CD4-positive, alpha-beta T cell treated with Interleukin-2 at 100 ng/mL for 4 hours (primary cell): Measurements from ENCODE around the gene MUC4.
"Not testable (repeated sequence)": the region's sequence is repeated elsewhere in the genome, so short reads cannot be mapped to it uniquely, and the experiment has no call there.

Experiments used
- DNase-seq: peaks from one replicate; pipeline ENCODE4 v3.0.0-alpha.2; 2020; ENCODE audit warnings: low spot score

MUC4 gene

DNA sequence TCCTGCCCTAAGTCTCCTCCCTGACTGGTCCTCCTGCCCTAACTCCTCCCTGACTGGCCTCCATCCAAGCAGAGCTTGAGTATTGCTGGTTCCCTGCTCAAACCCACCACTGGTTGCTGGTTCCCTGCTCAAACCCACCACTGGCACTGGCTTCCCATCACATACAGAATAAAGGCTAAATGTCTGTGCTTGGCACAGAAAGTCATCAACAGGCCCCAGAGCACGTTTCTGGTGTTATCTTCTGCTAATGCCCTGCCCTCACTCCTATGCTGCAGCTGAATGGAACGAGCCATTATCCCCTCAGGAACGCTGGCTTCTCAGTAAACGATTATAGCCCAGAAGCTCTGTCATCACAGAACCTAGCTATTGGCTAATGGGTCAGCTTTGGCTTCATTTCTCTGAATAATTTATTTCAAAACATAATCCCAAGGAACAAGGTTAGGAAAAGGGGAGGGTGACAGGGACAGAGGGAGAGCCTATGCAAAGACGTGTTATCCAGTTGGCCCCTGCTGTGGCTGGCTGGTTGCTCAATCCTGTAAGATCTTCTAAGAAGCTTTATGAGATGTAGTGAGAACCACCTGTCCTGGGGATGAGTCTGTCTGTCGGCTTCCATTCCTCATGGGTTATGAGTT lies 97.2 kb downstream of the MUC4 start:
- no peak for DNase-seq

DNA sequence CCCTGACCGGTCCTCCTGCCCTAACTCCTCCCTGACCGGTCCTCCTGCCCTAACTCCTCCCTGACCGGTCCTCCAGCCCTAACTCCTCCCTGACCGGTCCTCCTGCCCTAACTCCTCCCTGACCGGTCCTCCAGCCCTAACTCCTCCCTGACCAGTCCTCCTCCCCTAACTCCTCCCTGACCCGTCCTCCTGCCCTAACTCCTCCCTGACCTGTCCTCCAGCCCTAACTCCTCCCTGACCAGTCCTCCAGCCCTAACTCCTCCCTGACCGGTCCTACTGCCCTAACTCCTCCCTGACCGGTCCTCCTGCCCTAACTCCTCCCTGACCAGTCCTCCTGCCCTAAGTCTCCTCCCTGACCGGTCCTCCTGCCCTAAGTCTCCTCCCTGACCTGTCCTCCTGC lies 98.6 kb downstream of the MUC4 start:
- not testable (repeated sequence) for DNase-seq

DNA sequence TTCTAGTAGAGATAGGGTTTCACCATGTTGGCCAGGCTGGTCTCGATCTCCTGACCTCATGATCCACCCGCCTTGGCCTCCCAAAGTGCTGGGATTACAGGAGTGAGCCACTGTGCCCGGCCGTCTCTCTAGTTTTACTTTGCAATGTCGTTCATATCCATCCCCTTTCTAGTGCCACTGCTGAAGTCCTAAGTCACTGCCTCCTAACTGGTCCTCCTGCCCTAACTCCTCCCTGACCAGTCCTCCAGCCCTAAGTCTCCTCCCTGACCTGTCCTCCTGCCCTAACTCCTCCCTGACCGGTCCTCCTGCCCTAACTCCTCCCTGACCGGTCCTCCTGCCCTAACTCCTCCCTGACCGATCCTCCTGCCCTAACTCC lies 99.2 kb downstream of the MUC4 start:
- DNase-seq = not testable (repeated sequence)

DNA sequence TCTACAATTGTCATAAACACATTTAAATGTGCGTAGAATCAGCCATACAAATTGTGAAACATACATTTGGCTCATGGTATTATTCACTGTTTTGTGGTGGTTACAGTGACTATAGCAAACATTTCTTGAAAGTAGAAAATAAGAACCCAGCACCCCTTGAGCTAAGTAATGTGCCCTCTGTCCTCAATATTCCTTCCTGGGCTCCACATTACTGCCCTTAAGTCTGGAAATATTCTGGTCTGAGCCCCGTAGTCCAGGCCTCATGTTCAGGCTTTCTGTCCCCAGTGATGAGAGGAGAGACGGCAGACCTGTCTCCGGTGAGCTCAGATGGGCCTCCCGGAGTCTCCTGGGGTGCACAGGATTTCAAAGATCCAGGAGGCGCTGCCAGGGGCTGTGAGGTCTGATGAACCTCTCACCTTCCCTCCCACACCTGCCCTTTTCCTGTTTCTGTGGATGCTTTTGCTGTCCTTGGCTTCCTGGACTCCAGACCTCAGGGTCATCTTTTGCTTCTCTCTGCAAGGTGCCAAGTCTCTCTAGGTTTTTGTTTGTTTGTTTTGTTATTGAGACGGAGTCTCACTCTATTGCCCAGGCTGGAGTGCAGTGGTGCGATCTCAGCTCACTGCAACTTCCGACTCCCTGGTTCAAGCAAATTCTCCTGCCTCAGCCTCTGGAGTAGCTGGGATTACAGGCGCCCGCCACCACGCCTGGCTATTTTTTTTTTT lies 99.8 kb downstream of the MUC4 start:
- DNase-seq = no peak

DNA sequence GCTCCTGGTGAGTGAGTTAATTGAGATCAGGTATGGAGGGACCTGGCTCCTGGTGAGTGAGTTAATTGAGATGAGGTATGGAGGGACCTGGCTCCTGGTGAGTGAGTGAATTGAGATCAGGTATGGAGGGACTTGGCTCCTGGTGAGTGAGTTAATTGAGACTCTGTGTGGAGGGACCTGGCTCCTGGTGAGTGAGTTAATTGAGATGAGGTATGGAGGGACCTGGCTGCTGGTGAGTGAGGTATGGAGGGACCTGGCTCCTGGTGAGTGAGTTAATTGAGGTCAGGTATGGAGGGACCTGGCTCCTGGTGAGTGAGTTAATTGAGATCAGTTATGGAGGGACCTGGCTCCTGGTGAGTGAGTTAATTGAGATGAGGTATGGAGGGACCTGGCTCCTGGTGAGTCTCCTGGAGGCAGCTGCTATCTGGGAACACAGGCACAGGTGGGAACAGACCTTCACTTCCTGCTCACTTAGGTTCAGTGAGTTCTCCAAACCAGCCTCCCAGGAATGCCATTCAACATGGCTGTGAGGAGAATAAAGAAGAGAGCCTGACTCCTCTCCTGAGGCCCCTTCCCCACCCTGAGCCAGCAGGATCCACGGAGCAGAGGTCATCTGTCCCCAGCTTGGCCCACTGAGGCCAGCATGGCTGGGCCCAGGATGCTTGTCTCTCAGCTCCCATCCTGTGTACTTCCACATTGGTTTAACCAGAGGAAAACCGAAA lies 100.5 kb downstream of the MUC4 start:
- not testable (repeated sequence) for DNase-seq

DNA sequence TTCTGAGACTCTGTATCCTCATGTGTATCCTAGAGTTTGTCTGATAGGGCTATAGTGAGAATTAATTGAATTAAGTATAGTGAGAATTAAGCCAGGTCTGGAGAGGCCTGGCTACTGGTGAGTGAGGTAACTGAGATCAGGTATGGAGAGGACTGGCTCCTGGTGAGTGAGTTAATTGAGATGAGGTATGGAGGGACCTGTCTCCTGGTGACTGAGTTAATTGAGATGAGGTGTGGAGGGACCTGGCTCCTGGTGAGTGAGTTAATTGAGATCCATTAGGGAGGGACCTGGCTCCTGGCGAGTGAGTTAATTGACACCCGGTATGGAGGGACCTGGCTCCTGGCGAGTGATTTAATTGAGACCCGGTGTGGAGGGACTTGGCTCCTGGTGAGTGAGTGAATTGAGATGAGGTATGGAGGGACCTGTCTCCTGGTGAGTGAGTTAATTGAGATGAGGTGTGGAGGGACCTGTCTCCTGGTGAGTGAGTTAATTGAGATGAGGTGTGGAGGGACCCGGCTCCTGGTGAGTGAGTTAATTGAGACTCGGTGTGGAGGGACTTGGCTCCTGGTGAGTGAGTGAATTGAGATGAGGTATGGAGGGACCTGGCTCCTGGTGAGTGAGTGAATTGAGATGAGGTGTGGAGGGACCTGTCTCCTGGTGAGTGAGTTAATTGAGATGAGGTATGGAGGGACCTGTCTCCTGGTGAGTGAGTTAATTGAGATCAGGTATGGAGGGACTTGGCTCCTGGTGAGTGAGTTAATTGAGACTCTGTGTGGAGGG lies 101.4 kb downstream of the MUC4 start:
- DNase-seq = not testable (repeated sequence)

DNA sequence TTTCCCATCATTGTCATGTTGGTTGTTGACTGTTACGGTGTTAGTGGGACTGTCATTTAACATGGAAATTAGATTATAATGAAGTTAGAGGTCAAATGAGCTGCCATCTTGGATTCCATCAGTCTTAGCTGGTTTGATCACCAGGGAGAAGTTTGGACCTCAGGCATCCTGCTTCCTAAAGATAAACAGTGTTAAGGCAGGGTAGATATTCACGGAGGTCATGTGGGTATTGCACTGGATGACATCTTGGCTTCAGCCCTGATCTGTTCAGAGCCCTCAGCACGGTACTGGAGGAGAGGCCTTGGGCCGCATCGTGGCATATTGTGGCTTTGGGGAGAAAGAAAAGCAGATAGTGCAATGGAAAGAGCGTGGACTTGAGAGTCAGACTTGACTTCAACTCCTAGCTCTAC lies 102.0 kb downstream of the MUC4 start:
- DNase-seq = no peak

DNA sequence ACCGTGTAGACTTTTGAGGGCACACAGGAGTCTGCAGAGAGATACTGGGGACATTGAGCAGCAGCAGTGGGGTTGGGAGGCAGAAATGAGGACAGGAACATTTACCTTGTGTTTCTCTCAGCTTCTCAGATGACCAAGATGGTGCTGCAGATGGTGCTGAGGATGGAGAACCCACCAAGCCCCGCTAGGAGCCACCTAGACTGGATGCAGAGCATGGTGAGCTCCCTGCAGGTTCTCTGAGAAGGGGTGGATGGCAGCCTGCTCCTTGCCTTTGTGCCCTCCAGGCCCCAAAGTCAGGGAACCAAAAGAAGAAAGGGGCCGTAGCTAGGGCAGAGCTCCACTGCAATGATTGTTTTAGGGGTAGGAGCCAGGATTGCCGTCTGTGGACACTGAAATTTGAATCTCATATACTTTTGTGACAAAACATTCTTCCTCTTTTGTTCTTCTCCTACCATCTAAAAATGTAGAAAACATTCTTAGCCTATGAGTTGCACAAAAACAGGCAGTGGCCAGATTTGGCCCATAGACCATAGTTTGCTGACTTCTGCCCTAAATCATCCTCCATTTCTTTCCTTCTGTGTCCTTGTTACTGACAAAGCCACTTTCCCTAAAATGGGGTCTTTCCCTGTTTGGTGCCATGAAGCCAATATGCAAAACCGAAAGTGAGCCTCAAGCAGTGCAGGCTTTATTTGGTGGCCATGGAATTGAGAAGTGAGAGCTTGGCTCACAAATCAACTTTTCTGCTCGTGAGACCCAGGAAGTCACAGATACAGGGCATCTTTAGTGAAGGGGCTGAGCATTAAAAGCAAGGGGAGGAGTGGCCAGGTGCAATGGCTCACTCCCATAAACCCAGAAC lies 102.9 kb downstream of the MUC4 start:
- DNase-seq = no peak

DNA sequence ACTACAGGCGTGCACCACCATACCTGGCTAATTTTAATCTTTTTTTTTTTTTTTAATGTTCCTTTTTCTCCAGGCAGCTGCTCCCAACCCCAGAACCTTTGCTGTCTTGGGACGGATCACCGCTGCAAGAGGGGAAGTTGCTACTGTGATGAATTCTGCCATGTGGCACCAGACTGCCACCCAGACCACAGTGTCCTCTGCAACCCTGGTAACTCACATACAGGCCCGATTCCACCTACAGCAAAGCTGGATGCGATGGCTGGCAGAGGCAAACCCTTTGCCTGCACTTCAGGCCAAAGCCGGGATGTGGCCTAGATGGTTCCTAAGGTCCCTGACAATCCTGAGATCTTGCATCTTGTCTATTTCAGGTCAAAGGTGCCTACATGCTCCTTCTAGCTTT lies 103.7 kb downstream of the MUC4 start:
- DNase-seq = no peak

DNA sequence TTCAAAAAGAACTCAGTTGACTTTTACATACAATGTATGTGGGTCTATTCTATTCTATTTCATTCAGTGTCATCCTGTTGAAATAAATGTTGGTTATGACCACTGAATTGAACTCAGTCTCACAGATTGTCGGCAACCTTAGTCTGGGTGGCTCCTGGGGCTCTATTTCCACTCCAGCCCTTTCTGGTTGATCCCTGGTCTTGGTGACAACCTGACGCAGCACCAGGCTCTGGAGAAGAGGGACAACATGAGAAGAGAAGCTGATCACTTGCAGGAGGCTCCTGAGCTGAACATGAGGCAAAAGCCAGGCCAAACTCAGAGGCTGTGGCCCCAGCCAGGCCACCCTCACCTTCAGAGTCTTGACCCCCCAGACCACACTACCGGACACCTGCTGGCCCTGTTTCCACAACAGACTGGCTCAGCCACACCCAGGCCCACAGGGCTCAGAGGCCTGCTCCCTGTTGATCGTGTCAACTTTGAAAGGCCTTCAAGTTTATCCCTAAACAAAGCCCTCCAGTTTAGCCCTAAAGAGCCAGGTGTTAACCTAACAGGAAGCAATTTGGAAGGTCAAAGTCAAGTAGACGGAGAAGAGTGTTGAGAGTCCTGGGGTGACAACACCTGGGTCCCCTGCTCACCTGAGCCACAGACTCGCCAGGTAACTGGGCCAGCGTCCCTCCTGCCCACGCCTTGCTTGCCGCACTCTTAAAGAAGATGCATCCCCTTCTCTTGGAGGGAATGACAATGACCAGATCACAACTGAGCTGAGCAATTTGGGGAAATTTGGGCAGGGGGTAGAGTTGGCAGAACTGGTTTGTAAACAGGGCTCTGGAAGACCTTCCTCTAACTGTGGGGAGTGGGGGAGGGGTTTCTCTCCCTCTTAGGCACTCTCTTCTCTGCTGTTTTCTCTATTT lies 106.4 kb downstream of the MUC4 start:
- DNase-seq = no peak

DNA sequence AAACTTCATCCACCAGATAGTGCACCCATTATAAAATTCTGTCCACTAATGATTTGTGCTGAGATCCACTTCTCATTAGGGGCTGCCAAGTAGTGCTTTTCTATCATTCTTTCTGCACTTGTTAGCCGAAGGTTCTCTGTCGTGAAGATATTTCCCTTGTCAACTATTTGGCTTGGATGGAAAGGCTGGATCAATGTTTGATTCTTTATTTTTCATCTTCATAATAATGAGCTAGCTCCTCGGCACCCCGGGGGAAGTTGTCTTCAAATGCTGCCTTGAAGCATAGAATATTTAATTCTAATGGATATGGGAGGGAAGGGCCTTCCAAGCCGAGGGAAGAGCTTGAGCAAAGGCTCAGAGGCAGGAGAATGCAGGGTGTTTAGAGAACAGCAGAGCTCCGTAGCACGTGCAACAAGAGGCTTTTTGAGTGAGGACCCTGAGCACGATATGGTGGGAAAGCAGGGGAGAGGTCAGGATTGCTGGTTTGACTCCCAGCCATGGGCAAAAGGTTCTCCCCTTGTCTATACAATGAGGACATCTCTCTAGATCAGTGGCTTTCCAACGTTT lies 107.2 kb downstream of the MUC4 start:
- no peak for DNase-seq

DNA sequence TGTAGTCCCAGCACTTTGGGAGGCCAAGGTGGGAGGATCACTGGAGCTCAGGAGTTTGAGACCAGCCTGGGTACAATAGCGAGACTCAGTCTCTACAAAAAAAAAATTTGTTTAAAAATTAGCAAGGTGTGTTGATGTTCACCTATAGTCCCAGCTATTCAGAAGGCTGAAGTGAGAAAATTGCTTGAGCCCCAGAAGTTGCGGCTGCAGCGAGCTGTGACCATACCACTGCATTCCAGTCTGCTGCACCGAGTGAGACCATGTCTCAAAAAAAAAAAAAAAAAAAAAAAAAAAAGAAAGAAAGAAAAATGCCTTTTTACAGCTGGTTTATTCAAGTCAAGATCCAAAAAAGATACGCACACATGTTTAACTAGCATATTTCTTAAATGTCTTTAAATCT lies 108.0 kb downstream of the MUC4 start:
- DNase-seq = no peak

DNA sequence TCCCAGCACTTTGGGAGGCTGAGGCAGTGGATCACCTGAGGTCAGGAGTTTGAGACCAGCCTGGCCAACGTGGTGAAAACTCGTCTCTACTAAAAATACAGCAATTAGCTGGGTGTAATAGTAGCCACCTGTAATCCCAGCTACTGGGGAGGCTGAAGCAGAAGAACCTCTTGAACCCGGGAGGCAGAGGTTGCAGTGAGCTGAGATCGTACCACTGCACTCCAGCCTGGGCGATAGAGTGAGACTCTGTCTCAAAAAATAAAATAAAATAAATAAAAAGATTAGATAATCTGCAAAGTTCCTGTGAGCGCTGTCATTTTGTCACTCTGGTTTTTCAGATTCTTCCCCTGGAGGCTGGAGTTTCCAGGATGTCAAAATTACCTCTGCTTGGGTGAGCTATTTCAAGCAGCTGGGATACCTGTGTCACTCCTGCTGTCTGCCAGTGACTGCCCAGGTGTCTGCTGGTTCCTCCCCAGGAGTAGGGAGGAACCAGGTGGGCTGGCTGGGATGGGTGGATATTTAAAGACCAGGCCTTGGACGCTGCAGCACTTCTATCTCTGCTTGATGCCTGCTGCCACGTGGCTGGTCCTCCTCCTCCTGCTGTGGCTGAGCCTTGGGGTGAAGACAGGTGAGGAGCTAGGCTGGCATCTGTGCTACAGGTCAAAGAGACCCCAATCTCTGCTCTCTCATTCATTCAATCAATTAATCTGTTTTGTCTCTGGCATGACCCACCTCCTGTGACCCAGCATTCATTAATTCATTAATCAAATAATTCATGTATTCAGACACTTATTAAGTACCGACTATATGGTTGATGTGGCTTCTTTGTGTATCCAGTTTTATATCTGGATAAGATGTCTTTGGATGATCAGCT lies 110.5 kb downstream of the MUC4 start:
- no peak for DNase-seq

DNA sequence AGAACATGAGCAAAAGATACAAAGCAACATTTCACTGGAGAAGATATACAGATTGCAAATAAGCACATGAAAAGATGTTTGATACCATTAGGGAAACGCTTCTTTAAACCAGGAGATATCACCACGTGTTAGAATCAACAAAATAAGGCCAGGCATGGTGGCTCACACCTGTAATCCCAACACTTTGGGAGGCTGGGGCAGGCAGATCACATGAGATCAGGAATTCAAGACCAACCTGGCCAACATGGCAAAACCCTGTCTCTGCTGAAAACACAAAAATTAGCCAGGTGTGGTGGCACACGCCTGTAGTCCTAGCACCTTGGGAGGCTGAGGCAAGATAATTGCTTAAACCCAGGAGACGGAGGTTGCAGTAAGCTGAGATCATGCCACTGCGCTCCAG lies 111.4 kb downstream of the MUC4 start:
- no peak for DNase-seq

DNA sequence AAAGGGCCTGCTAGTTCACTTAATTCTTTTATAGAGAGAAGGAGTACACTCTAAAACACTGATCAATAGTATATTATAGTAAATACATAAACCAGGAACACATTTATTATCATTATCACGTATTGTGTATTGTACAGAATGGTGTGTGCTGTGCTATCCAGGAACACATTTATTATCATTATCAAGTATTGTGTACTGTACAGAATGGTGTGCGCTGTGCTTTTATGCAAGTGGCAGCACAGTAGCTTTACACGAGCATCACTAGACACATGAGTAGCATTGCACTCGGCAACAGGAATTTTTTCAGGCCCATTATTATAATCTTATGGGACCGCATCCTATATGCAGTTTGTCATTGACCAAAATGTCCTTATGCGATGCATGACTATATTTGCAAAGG lies 111.9 kb downstream of the MUC4 start:
- no peak for DNase-seq

DNA sequence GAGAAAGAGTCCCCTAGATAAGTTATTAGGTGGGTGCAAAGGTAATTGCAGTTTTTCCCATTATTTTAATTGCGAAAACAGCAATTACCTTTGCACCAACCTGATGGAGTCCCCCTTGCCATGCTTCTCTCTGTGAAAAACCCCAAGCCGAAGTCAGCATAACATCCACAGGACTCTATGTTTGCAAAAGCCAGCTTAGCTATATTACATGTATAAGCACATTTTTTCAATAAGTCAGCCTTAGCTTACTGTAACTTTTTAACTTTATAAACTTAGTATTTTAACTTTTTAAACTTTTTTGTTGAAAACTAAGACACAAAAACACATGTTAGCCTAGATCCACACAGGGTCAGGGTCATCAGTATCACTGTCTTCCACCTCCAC lies 112.3 kb downstream of the MUC4 start:
- DNase-seq = no peak

DNA sequence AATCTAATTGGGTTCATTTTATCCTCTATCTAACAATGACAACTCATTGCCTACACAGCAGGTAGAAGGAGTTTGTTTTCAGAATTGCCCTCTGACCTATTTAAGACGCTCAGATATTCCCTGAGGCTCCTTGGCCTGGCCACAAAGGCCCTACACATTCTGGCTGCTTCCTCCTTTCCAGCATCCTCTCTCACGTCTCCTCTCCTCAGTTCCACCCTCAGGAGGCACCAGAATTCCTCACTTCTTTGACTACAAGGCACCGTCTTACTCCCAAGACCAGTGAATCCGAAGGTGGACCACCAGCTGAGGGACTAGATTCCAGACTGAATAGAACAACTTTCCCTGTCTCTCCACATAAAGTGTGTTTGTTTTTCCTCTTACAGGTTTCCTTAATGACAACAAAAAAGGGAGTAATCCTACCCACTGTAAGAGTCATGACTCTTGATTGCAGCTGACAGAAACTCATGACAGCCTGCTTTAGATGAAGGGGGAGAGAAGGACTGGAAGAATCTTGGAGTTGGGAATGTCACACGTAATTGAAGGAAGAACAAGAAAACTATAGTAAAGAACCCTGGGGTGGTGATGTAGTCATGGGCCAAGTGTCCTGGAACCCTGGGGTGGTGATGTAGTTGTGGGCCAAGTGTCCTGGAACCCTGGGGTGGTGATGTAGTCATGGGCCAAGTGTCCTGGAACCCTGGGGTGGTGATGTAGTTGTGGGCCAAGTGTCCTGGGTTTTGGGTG lies 112.9 kb downstream of the MUC4 start:
- DNase-seq = no peak

DNA sequence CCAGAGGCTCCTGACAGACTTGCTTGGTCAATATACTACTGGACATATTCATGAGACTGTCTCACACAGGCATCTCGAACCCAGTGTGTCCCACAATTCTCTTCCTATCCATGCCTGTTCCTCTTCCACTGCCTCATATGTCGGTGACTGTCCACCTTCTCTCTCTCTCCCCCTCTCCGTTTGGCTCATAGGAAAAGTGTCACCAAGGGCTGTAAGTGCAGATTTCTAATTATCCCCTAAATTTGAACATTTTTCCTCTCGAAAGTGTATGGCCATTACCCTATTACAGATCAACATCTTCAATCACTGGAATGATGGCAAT lies 113.4 kb downstream of the MUC4 start:
- no peak for DNase-seq
